Calu3 (cell line): ENCODE results near the gene BLTP2. TPM values are rescaled to one million over a fixed set of nuclear protein-coding genes. Genes with fewer than 3 reads are reported as not detected.
"Not testable (repeated sequence)": the region's sequence is repeated elsewhere in the genome, so short reads cannot be mapped to it uniquely, and the experiment has no call there.

Experiments
- BruUV-seq: library from RNA; stranded (reverse); fragments of 400-500 nt; replicated peaks from 2 replicates; lab custom pipeline; 2021; lab: Mats Ljungman, UMichigan
- CTCF ChIA-PET: fragments of 300-600 bp; sonication (Branson Sonifier 250); formaldehyde crosslinking; loops from one replicate; lab custom pipeline; 2022; ENCODE audit warnings: antibody characterized with exemption; lab: Charles Lee
- DNase-seq: peaks from one replicate; pipeline ENCODE4 v3.0.0; 2022
- H3K27ac Mint-ChIP-seq: one replicate; pipeline ENCODE4 v1.8.0; 2022; ENCODE audit warnings: mixed read lengths; ENCODE audit not compliant: unreplicated experiment
- H3K27me3 Mint-ChIP-seq: one replicate; pipeline ENCODE4 v1.8.0; 2022; ENCODE audit warnings: mixed read lengths; ENCODE audit not compliant: unreplicated experiment
- H3K36me3 Mint-ChIP-seq: one replicate; pipeline ENCODE4 v1.8.0; 2022; ENCODE audit warnings: mild to moderate bottlenecking, moderate library complexity, mixed read lengths; ENCODE audit not compliant: insufficient read depth, unreplicated experiment
- H3K4me1 Mint-ChIP-seq: one replicate; pipeline ENCODE4 v1.8.0; 2022; ENCODE audit warnings: mild to moderate bottlenecking, low read depth, mixed read lengths; ENCODE audit not compliant: unreplicated experiment
- H3K4me3 Mint-ChIP-seq: one replicate; pipeline ENCODE4 v1.8.0; 2022; ENCODE audit warnings: mild to moderate bottlenecking, low read depth, moderate library complexity, mixed read lengths; ENCODE audit not compliant: unreplicated experiment
- H3K9me3 Mint-ChIP-seq: one replicate; pipeline ENCODE4 v1.8.0; 2022; ENCODE audit warnings: low read depth, mixed read lengths; ENCODE audit not compliant: unreplicated experiment
- CTCF ChIP-seq: fragments of 200-600 bp; IDR thresholded peaks from one replicate; pipeline ENCODE4 v1.8.0; 2022; ENCODE audit warnings: antibody characterized with exemption; ENCODE audit not compliant: unreplicated experiment
- intact Hi-C: fragments of 100-400 bp; cut with micrococcal nuclease; formaldehyde crosslinking; loops from one replicate; pipeline ENCODE4 v1.10.0; 2022; ENCODE audit not compliant: unreplicated experiment
- total RNA-seq: library from RNA; stranded (reverse); gene quantifications from 2 replicates; pipeline ENCODE4 v1.2.3, GENCODE V29; 2022

Gene BLTP2
- total RNA-seq, 1 experiment from 2014 or later: 158 TPM

GRCh38 chr17:28612531-28612930, 32.4 kb downstream of the BLTP2 start:
- no peak overlapping the region for H3K27ac Mint-ChIP-seq
- no TSS peak for BruUV-seq
- H3K9me3 Mint-ChIP-seq: no peaks in the 10 kb centered on the region
- no peaks in the 10 kb centered on the region for H3K4me1 Mint-ChIP-seq
- H3K4me3 Mint-ChIP-seq: no peak overlapping the region
- DNase-seq: no peak
- TF ChIP-seq CTCF: no peak
- peaks cover 11% of the 10 kb centered on the region for H3K36me3 Mint-ChIP-seq
- no peaks in the 10 kb centered on the region for H3K27me3 Mint-ChIP-seq
- CTCF ChIA-PET: interaction anchor here (1.5 kb wide), 1 partner anchor 117 kb away, joined by 5 read pairs; no protein-coding TSS in a partner anchor
- intact Hi-C loops: loop anchor here (5.0 kb wide), 1 partner anchor 120 kb away; no protein-coding TSS in a partner anchor

- no peaks in the 10 kb centered on the region for H3K27me3 Mint-ChIP-seq
- no peak overlapping the region for H3K4me3 Mint-ChIP-seq
- TF ChIP-seq CTCF: no peak
- DNase-seq: no peak
- BruUV-seq: no TSS peak
- intact Hi-C loops: loop anchor here (5.0 kb wide), 1 partner anchor 118 kb away; no protein-coding TSS in a partner anchor
- no peaks in the 10 kb centered on the region for H3K4me1 Mint-ChIP-seq
- CTCF ChIA-PET: no interaction called here
- peaks cover 23% of the 10 kb centered on the region for H3K36me3 Mint-ChIP-seq
- H3K9me3 Mint-ChIP-seq: no peaks in the 10 kb centered on the region
- H3K27ac Mint-ChIP-seq: no peak overlapping the region
Measured at GRCh38 chr17:28610376-28610775, 34.6 kb downstream of the BLTP2 start.

- intact Hi-C loops, CTCF ChIA-PET: not testable (repeated sequence)
Measured at GRCh38 chr17:28604031-28604430, 40.9 kb downstream of the BLTP2 start.

GRCh38 chr17:28599311-28600184, 45.4 kb downstream of the BLTP2 start:
- no peak for TF ChIP-seq CTCF
- H3K4me3 Mint-ChIP-seq: peak overlapping the region; percentile 91
- H3K36me3 Mint-ChIP-seq: peaks cover 44% of the 10 kb centered on the region
- peaks cover 17% of the 10 kb centered on the region for H3K4me1 Mint-ChIP-seq
- H3K27ac Mint-ChIP-seq: peak overlapping the region; percentile 92
- no peaks in the 10 kb centered on the region for H3K9me3 Mint-ChIP-seq
- intact Hi-C loops: no loop called here
- BruUV-seq: TSS peak; percentile 85
- CTCF ChIA-PET: interaction anchor here (0.5 to 0.9 kb wide), 2 partner anchors 45 to 170 kb away, joined by 3 read pairs; partner anchors contain the start of gene BLTP2
- DNase-seq: peak; percentile 50
- no peaks in the 10 kb centered on the region for H3K27me3 Mint-ChIP-seq

More at GRCh38 chr17:28604031-28604430, 40.9 kb downstream of the BLTP2 start:
- H3K27ac Mint-ChIP-seq, BruUV-seq, H3K4me1 Mint-ChIP-seq, H3K27me3 Mint-ChIP-seq, H3K9me3 Mint-ChIP-seq, H3K4me3 Mint-ChIP-seq, DNase-seq: not testable (repeated sequence)
- H3K36me3 Mint-ChIP-seq: peaks cover 53% of the 10 kb centered on the region
